Vagina (tissue), 2 donors: ENCODE results near the gene AKR1E2. TPM values are rescaled to one million over a fixed set of nuclear protein-coding genes. Genes with fewer than 3 reads are reported as not detected.

Experiments
- DNase-seq, 2 donors: peaks; one replicate each; pipeline ENCODE4 v3.0.0-alpha.2; 2017; ENCODE audit errors: extremely low spot score in 2 of 2
- H3K27ac ChIP-seq: fragments of 200-600 bp; sonication (generic); one replicate; pipeline ENCODE4 v1.5.1; 2019
- H3K27me3 ChIP-seq: fragments of 200-600 bp; sonication (generic); one replicate; pipeline ENCODE4 v1.5.1; 2019
- H3K36me3 ChIP-seq, 2 donors: fragments of 200-600 bp; sonication (generic); one replicate each; pipeline ENCODE4 v1.5.1; 2017 to 2019
- H3K4me1 ChIP-seq: fragments of 200-600 bp; sonication (generic); one replicate; pipeline ENCODE4 v1.5.1; 2019
- H3K4me3 ChIP-seq, 2 donors: fragments of 200-600 bp; sonication (generic); 1 replicate in 1 of 2; 2 replicates in 1 of 2; pipeline ENCODE4 v1.5.1; 2016 to 2019
- H3K9me3 ChIP-seq: fragments of 200-600 bp; sonication (generic); one replicate; pipeline ENCODE4 v1.5.1; 2019
- POLR2A ChIP-seq, 2 donors: fragments of 450-650 bp; IDR thresholded peaks; one replicate each; pipeline ENCODE4 v1.6.1; 2017; ENCODE audit warnings: antibody characterized with exemption in 2 of 2, mild to moderate bottlenecking in 2 of 2, moderate library complexity in 2 of 2
- POLR2AphosphoS5 ChIP-seq, 2 donors: sonication (generic); formaldehyde crosslinking; IDR thresholded peaks; one replicate each; pipeline ENCODE4 v1.9.0; 2017; ENCODE audit warnings: antibody characterized with exemption in 2 of 2, mild to moderate bottlenecking in 2 of 2, low read depth in 1 of 2; ENCODE audit not compliant: insufficient read depth in 1 of 2
- intact Hi-C: fragments of 100-400 bp; cut with DNase I; formaldehyde crosslinking; loops from one replicate; pipeline ENCODE4 v1.15.1; 2023
- total RNA-seq: library from RNA; depleted of rRNA; stranded (reverse); fragments of >200 nt; gene quantifications from one replicate; pipeline ENCODE4 v1.2.3, GENCODE V29; 2016
- TF ChIP-seq, protein P1 (sequence below), 3 experiments: fragments of 450-650 bp in 2 of 3; fragments of 200-600 bp in 1 of 3; sonication (generic) in 1 of 3; IDR thresholded peaks; one replicate each; pipeline ENCODE4 v1.5.1; 2017 to 2019; ENCODE audit warnings: antibody characterized with exemption in 3 of 3, mild to moderate bottlenecking in 2 of 3, moderate library complexity in 2 of 3

AKR1E2 gene
- total RNA-seq = 3.7 TPM

GRCh38 chr10:4825868-4826791, at the start of gene AKR1E2:
Gene AKR1E2 (plus strand): TSS chr10:4826207. CDS start chr10:4826325, 118 bp downstream.
- H3K27me3 ChIP-seq = no peaks in the 10 kb centered on the region
- H3K4me1 ChIP-seq = peaks cover 8% of the 10 kb centered on the region
- no peaks in the 10 kb centered on the region for H3K9me3 ChIP-seq
- peak within 1 kb of the TSS; percentile 81 for H3K27ac ChIP-seq
- DNase-seq = peak in 1 of 2 donors; percentile 88
- H3K4me3 ChIP-seq = peak within 1 kb of the TSS; percentile 50 to 78
- peaks cover 0 to 1% of the 10 kb centered on the region in 2 donors for H3K36me3 ChIP-seq
- TF ChIP-seq POLR2AphosphoS5 (IDR thresholded peaks at IDR 0.05; ENCODE audit: insufficient read depth in 1 of 2, low read depth in 1 of 2) = peak in 1 of 2 donors; percentile 59
- TF ChIP-seq, protein P1, sequence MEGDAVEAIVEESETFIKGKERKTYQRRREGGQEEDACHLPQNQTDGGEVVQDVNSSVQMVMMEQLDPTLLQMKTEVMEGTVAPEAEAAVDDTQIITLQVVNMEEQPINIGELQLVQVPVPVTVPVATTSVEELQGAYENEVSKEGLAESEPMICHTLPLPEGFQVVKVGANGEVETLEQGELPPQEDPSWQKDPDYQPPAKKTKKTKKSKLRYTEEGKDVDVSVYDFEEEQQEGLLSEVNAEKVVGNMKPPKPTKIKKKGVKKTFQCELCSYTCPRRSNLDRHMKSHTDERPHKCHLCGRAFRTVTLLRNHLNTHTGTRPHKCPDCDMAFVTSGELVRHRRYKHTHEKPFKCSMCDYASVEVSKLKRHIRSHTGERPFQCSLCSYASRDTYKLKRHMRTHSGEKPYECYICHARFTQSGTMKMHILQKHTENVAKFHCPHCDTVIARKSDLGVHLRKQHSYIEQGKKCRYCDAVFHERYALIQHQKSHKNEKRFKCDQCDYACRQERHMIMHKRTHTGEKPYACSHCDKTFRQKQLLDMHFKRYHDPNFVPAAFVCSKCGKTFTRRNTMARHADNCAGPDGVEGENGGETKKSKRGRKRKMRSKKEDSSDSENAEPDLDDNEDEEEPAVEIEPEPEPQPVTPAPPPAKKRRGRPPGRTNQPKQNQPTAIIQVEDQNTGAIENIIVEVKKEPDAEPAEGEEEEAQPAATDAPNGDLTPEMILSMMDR (IDR thresholded peaks at IDR 0.05) = no peak
- intact Hi-C loops = no loop called here

DNA sequence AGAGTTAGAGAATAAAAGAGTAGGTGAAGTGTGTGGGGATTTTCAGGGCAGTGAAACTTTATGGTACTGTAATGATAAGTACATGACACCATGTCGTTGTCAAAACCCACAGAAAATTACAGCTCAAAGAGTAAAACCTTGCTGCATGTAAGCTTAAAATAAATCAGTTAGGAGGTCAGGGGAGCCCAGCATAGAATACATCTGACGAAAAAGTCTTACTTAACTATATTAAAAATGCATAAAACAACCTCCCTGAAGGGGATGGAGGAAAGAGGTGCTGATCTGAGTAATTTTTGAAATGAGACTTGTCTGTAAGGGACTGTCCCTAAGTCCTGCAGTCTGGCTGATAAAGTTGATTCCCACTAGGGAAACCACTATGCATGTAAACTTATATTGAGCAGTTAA, 49.8 kb upstream of the AKR1E2 start:
- H3K9me3 ChIP-seq = no peaks in the 10 kb centered on the region
- H3K36me3 ChIP-seq = no peaks in the 10 kb centered on the region
- H3K4me3 ChIP-seq = no peak overlapping the region
- DNase-seq = no peak
- H3K4me1 ChIP-seq = peaks cover 12% of the 10 kb centered on the region
- no peak overlapping the region for H3K27ac ChIP-seq
- no peak for TF ChIP-seq POLR2A (IDR thresholded peaks at IDR 0.05)
- TF ChIP-seq POLR2AphosphoS5 (IDR thresholded peaks at IDR 0.05; ENCODE audit: insufficient read depth in 1 of 2, low read depth in 1 of 2) = no peak
- TF ChIP-seq, protein P1 (IDR thresholded peaks at IDR 0.05) = no peak
- no peaks in the 10 kb centered on the region for H3K27me3 ChIP-seq
- intact Hi-C loops = no loop called here

DNA sequence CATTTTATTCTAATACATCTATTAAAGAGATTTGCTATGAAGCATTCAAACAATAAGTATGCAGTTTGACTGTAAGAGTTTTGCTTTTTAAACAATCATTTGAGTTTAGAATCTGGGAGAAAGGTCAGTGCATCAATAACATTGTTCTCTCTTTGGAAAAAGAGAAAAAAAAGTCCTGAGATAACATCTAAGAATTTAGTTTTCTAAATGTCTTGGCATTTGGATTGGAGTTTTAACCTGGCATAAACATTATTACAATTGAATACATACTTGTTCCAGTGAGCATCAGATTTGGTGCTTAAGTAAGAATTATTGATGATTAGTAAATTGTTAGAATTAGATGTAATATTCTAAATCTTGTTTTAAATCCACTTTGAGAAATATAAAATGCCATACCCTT, 47.2 kb upstream of the AKR1E2 start:
- no peak for TF ChIP-seq POLR2AphosphoS5 (IDR thresholded peaks at IDR 0.05; ENCODE audit: insufficient read depth in 1 of 2, low read depth in 1 of 2)
- no peak for TF ChIP-seq POLR2A (IDR thresholded peaks at IDR 0.05)
- TF ChIP-seq, protein P1 (IDR thresholded peaks at IDR 0.05) = no peak
- H3K27ac ChIP-seq = no peak overlapping the region
- H3K27me3 ChIP-seq = no peaks in the 10 kb centered on the region
- H3K9me3 ChIP-seq = no peaks in the 10 kb centered on the region
- DNase-seq = no peak
- H3K4me1 ChIP-seq = peaks cover 11% of the 10 kb centered on the region
- intact Hi-C loops = no loop called here
- no peaks in the 10 kb centered on the region for H3K36me3 ChIP-seq
- H3K4me3 ChIP-seq = no peak overlapping the region

DNA sequence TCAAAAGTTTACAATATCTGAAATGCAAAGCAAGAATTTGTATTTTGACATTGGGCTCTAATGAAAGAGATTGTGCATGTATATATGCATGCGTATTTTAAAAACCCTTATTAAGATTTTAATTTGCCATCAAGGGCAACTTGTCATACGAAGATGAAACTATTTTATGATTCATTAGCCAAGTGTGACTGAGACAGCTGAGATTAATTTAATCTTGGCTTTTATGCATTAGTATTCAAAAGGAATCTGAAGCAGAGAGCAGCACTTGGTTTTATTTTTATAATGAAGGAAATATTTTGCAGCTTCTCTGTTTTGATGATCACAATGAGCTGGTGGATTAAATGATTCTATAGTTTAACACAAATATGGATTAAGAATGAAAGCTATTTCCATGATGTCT, 45.9 kb upstream of the AKR1E2 start:
- DNase-seq = no peak
- H3K4me3 ChIP-seq = no peak overlapping the region
- intact Hi-C loops = no loop called here
- no peaks in the 10 kb centered on the region for H3K27me3 ChIP-seq
- no peak overlapping the region for H3K27ac ChIP-seq
- no peak for TF ChIP-seq POLR2AphosphoS5 (IDR thresholded peaks at IDR 0.05; ENCODE audit: insufficient read depth in 1 of 2, low read depth in 1 of 2)
- no peak for TF ChIP-seq POLR2A (IDR thresholded peaks at IDR 0.05)
- TF ChIP-seq, protein P1 (IDR thresholded peaks at IDR 0.05) = no peak
- H3K4me1 ChIP-seq = peaks cover 11% of the 10 kb centered on the region
- H3K36me3 ChIP-seq = no peaks in the 10 kb centered on the region
- H3K9me3 ChIP-seq = no peaks in the 10 kb centered on the region

DNA sequence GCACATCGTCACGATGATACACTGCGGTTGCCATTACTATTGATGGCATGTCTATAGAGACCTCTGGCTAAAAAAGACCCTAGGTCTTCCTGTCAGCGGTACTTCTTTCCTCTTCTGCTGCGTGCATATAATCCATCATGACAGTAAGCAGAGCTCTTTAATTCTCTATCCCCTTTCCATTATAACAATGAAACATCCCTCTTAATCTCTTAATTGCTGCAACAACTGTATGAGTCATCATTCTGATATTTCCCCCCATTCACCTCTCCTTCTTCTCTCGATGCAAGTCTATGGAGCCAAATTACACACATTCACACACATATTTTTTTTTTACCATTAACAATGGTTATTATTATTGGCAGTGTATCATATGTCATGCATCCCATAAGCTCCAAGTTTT, 45.2 kb upstream of the AKR1E2 start:
- intact Hi-C loops = no loop called here

More for the DNA sequence above, 45.2 kb upstream of the AKR1E2 start:
- Histone ChIP-seq H3K27me3 (no peaks in the 10 kb centered on the region), H3K9me3 (no peaks in the 10 kb centered on the region), H3K4me3 (no peak overlapping the region), H3K27ac (no peak overlapping the region), H3K4me1 (peaks cover 11% of the 10 kb centered on the region), H3K36me3 (no peaks in the 10 kb centered on the region)
- DNase-seq = no peak
- TF ChIP-seq, protein P1 (IDR thresholded peaks at IDR 0.05) = no peak
- peak in 1 of 2 donors; percentile 20 for TF ChIP-seq POLR2AphosphoS5 (IDR thresholded peaks at IDR 0.05; ENCODE audit: insufficient read depth in 1 of 2, low read depth in 1 of 2)
